ENCODE measurements around the gene HIVEP1. TPM values are rescaled to one million over a fixed set of nuclear protein-coding genes. Genes with fewer than 3 reads are reported as not detected.

Gene HIVEP1
- total and polyA plus RNA-seq, 2 of the 13 experiments (the other 11 are each of a cell fraction or from before 2014, with no cell fraction given) = 7.4 to 9.9 TPM

GRCh38 chr6:12008366-12009179, 3.5 kb upstream of the HIVEP1 start (continued):
- TF ChIP-seq NFE2 (CRISPR knock-in tag; IDR thresholded peaks at IDR 0.05) (no peak), RARG (CRISPR knock-in tag; IDR thresholded peaks at IDR 0.05; ENCODE audit: low read depth) (no peak), ZNF597 (CRISPR knock-in tag; IDR thresholded peaks at IDR 0.05) (no peak), ZNF337 (CRISPR knock-in tag; IDR thresholded peaks at IDR 0.05; ENCODE audit: borderline replicate concordance, low read depth) (no peak), ZNF816 (CRISPR knock-in tag; IDR thresholded peaks at IDR 0.05; ENCODE audit: borderline replicate concordance) (peak; percentile 94), HMG20B (CRISPR knock-in tag; conservative IDR thresholded peaks at IDR 0.05) (peak; percentile 77), GFI1 (CRISPR knock-in tag; IDR thresholded peaks at IDR 0.05; ENCODE audit: borderline replicate concordance) (peak; percentile 69; the same call in 1 of the 2 replicates), ZNF776 (CRISPR knock-in tag; IDR thresholded peaks at IDR 0.05) (peak; percentile 85; the same call in 1 of the 2 replicates), FOXO1 (CRISPR knock-in tag; IDR thresholded peaks at IDR 0.05) (peak; percentile 49; the same call in 1 of the 2 replicates), MAX (IDR thresholded peaks at IDR 0.05) (peak; percentile 87), THAP11 (CRISPR knock-in tag; IDR thresholded peaks at IDR 0.05) (0 out of 2 replicates have a peak, but pooled peaks have one; percentile 60), YY1 (IDR thresholded peaks at IDR 0.05; ENCODE audit: insufficient read depth, insufficient replicate concordance, low read depth, low read length) (peak; percentile 6), ZNF274 (CRISPR knock-in tag; IDR thresholded peaks at IDR 0.05) (peak; percentile 55; the same call in 1 of the 2 replicates)
- TF ChIP-seq, protein P1, sequence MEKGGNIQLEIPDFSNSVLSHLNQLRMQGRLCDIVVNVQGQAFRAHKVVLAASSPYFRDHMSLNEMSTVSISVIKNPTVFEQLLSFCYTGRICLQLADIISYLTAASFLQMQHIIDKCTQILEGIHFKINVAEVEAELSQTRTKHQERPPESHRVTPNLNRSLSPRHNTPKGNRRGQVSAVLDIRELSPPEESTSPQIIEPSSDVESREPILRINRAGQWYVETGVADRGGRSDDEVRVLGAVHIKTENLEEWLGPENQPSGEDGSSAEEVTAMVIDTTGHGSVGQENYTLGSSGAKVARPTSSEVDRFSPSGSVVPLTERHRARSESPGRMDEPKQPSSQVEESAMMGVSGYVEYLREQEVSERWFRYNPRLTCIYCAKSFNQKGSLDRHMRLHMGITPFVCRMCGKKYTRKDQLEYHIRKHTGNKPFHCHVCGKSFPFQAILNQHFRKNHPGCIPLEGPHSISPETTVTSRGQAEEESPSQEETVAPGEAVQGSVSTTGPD (CRISPR knock-in tag; IDR thresholded peaks at IDR 0.05) = 0 out of 2 replicates have a peak, but pooled peaks have one; percentile 52
- TF ChIP-seq, protein P2, sequence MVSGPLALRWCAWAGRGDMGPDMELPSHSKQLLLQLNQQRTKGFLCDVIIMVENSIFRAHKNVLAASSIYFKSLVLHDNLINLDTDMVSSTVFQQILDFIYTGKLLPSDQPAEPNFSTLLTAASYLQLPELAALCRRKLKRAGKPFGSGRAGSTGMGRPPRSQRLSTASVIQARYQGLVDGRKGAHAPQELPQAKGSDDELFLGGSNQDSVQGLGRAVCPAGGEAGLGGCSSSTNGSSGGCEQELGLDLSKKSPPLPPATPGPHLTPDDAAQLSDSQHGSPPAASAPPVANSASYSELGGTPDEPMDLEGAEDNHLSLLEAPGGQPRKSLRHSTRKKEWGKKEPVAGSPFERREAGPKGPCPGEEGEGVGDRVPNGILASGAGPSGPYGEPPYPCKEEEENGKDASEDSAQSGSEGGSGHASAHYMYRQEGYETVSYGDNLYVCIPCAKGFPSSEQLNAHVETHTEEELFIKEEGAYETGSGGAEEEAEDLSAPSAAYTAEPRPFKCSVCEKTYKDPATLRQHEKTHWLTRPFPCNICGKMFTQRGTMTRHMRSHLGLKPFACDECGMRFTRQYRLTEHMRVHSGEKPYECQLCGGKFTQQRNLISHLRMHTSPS (CRISPR knock-in tag; IDR thresholded peaks at IDR 0.05; ENCODE audit: low read depth) = peak; percentile 42
- TF ChIP-seq, protein P3, sequence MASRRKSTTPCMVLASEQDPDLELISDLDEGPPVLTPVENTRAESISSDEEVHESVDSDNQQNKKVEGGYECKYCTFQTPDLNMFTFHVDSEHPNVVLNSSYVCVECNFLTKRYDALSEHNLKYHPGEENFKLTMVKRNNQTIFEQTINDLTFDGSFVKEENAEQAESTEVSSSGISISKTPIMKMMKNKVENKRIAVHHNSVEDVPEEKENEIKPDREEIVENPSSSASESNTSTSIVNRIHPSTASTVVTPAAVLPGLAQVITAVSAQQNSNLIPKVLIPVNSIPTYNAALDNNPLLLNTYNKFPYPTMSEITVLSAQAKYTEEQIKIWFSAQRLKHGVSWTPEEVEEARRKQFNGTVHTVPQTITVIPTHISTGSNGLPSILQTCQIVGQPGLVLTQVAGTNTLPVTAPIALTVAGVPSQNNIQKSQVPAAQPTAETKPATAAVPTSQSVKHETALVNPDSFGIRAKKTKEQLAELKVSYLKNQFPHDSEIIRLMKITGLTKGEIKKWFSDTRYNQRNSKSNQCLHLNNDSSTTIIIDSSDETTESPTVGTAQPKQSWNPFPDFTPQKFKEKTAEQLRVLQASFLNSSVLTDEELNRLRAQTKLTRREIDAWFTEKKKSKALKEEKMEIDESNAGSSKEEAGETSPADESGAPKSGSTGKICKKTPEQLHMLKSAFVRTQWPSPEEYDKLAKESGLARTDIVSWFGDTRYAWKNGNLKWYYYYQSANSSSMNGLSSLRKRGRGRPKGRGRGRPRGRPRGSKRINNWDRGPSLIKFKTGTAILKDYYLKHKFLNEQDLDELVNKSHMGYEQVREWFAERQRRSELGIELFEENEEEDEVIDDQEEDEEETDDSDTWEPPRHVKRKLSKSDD (CRISPR knock-in tag; IDR thresholded peaks at IDR 0.05; ENCODE audit: low read depth) = no peak
- TF ChIP-seq, protein P4, sequence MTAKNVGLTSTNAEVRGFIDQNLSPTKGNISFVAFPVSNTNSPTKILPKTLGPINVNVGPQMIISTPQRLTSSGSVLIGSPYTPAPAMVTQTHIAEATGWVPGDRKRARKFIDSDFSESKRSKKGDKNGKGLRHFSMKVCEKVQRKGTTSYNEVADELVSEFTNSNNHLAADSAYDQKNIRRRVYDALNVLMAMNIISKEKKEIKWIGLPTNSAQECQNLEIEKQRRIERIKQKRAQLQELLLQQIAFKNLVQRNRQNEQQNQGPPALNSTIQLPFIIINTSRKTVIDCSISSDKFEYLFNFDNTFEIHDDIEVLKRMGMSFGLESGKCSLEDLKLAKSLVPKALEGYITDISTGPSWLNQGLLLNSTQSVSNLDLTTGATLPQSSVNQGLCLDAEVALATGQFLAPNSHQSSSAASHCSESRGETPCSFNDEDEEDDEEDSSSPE (CRISPR knock-in tag; IDR thresholded peaks at IDR 0.05) = no peak

All from HepG2 (cell line).